Measurements from ENCODE around the gene DMC1. TPM values are rescaled to one million over a fixed set of nuclear protein-coding genes. Genes with fewer than 3 reads are reported as not detected.

Gene DMC1
- total and polyA plus RNA-seq, 7 donors: 0.68 to 43.3 (median 3.8) TPM; not detected in 1

DNA sequence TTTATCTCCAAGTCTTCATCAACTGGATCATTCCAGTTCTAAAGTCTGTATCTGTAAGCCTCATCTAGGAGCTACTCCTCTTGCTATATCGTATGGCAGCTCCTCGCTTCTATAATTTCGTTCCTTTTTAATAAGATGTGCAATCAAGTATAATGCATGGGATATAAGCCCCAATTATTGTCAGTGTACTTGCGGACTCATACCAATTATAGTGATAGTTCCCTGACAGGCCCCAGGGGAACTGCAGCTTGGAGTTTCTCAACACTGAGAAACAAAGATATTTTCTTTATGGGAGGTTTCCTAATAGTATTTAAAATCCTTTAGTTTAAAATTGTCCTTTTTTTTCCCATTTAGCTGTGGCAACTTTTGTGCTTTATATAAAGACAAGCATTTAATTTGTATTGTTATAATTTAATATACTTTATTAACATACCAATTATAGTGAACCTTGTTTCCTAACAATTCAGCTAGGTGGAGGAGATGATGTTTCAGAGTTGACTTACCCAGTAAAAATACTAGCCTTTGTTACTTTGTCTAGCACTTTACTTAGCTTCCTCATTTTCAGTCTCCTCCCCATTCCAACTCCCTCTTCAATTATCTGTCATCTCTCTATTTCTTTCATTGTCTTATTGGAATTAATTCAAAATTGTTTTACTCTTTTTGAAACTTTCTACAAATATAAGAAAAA lies 38.6 kb downstream of the DMC1 start:
- H3K9me3 ChIP-seq: no peaks in the 10 kb centered on the region
- H3K36me3 ChIP-seq: no peaks in the 10 kb centered on the region
- TF ChIP-seq CTCF (IDR thresholded peaks at IDR 0.05): no peak
- no peak for TF ChIP-seq POLR2AphosphoS5 (IDR thresholded peaks at IDR 0.05)
- no peak for TF ChIP-seq POLR2A (IDR thresholded peaks at IDR 0.05)
- TF ChIP-seq EP300 (IDR thresholded peaks at IDR 0.05): no peak
- H3K27ac ChIP-seq: no peak overlapping the region
- 92 to 94% methylated on average over 4 of the region's 4 CpGs for WGBS, 2 donors
- no peaks in the 10 kb centered on the region for H3K27me3 ChIP-seq
- no peaks in the 10 kb centered on the region for H3K4me1 ChIP-seq
- no peak overlapping the region for H3K4me3 ChIP-seq
- intact Hi-C loops (cut with DNase I): no loop called here
- no peak for DNase-seq

- Histone ChIP-seq H3K27me3 (peaks cover 0 to 11% (median 0%) of the 10 kb centered on the region in 3 donors), H3K27ac (no peak overlapping the region), H3K36me3 (no peaks in the 10 kb centered on the region), H3K9me3 (no peaks in the 10 kb centered on the region), H3K4me1 (no peaks in the 10 kb centered on the region), H3K4me3 (no peak overlapping the region)
- TF ChIP-seq EP300 (IDR thresholded peaks at IDR 0.05) (no peak), POLR2A (IDR thresholded peaks at IDR 0.05) (no peak), CTCF (IDR thresholded peaks at IDR 0.05) (no peak), POLR2AphosphoS5 (IDR thresholded peaks at IDR 0.05) (no peak)
- intact Hi-C loops (cut with DNase I): no loop called here
- no peak for DNase-seq
- WGBS, 2 donors: 74 to 87% methylated on average over 3 of the region's 3 CpGs
These were observed 45.6 kb downstream of the DMC1 start for GRCh38 chr22:38524429-38524828.

DNA sequence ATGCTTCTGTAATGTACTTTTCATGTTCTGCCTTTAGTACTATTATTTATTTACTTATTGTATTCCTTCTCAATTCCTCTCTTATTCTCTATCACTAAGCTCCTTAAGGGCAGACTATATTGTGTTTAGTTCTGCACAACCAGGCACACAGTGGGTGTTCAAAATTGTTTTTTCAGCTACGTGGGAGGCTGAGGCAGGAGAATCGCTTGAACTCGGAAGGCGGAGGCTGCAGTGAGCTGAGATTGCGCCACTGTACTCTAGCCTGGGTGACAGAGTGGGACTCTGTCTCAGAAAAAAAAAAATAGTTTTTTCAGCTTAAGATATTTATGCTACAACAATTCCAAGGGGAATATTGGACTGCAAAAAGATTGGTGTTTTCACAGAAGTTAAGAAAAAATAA lies 46.5 kb downstream of the DMC1 start:
- no peaks in the 10 kb centered on the region for H3K4me1 ChIP-seq
- H3K36me3 ChIP-seq: no peaks in the 10 kb centered on the region
- DNase-seq: no peak
- H3K27ac ChIP-seq: no peak overlapping the region
- 95% methylated on average over 5 of the region's 5 CpGs for WGBS, 2 donors
- H3K9me3 ChIP-seq: no peaks in the 10 kb centered on the region
- peaks cover 0 to 11% (median 0%) of the 10 kb centered on the region in 3 donors for H3K27me3 ChIP-seq
- no peak for TF ChIP-seq CTCF (IDR thresholded peaks at IDR 0.05)
- no peak for TF ChIP-seq POLR2AphosphoS5 (IDR thresholded peaks at IDR 0.05)
- TF ChIP-seq EP300 (IDR thresholded peaks at IDR 0.05): no peak
- TF ChIP-seq POLR2A (IDR thresholded peaks at IDR 0.05): no peak
- intact Hi-C loops (cut with DNase I): no loop called here
- H3K4me3 ChIP-seq: no peak overlapping the region

DNA sequence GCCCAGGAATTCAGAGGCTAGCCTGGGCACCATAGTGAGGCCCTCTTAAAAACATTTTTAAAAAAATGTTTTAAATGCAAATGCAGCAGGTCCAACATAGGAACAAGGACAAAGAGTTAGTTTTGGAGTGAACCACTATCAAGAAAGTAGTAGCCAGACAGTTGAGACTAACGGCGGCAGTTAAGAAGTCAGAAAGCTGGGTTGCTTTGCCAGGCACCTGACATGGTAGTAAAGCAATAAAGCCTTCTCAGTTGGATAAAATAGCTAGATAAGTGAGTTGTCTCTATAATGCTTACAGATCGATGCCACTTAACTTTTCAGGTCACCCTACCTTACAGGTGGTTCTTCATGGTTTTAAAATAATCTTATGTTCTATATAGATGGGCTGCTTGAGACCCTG lies 47.0 kb downstream of the DMC1 start:
- no peak overlapping the region for H3K27ac ChIP-seq
- no peaks in the 10 kb centered on the region for H3K9me3 ChIP-seq
- H3K4me1 ChIP-seq: no peaks in the 10 kb centered on the region
- H3K27me3 ChIP-seq: peaks cover 0 to 11% (median 0%) of the 10 kb centered on the region in 3 donors
- WGBS, 2 donors: 24 to 69% methylated on average over 3 of the region's 3 CpGs
- intact Hi-C loops (cut with DNase I): no loop called here
- no peak for DNase-seq
- no peak overlapping the region for H3K4me3 ChIP-seq
- no peaks in the 10 kb centered on the region for H3K36me3 ChIP-seq
- TF ChIP-seq CTCF (IDR thresholded peaks at IDR 0.05) (no peak), POLR2AphosphoS5 (IDR thresholded peaks at IDR 0.05) (no peak), POLR2A (IDR thresholded peaks at IDR 0.05) (no peak), EP300 (IDR thresholded peaks at IDR 0.05) (no peak)
